C4-2B (cell line): ENCODE data around the gene PLA2G4A.

Source experiments
- H3K27ac ChIP-seq: fragments of 450-650 bp; 2 replicates; pipeline ENCODE4 v1.5.1; 2017
- CTCF ChIP-seq: fragments of 450-650 bp; conservative IDR thresholded peaks from 2 replicates; pipeline ENCODE4 v1.5.1; 2017; ENCODE audit warnings: mild to moderate bottlenecking
- ZFX ChIP-seq: fragments of 450-650 bp; IDR thresholded peaks from 2 replicates; pipeline ENCODE4 v1.6.1; 2017

The PLA2G4A gene

DNA sequence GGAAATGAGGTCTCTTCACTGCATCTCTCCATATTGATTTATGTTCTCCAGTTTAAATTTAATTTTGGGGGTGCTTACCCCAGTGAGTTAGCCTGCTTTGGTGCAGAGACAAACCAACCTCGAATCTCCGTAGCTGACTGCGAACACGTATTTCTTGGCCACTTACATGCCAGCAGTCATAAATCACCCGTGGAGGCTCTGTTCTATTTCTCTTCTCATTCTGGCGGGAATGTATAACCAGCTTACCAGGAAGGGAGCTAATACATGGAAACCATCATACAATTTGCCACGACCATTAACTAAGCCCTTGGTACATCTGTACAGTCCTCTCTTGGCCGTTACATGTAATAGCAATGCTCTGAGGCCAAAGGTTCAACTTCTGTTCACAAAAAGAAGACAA, 148.0 kb downstream of the PLA2G4A start:
- no peak overlapping the region for H3K27ac ChIP-seq
- TF ChIP-seq CTCF (no peak), ZFX (no peak)

DNA sequence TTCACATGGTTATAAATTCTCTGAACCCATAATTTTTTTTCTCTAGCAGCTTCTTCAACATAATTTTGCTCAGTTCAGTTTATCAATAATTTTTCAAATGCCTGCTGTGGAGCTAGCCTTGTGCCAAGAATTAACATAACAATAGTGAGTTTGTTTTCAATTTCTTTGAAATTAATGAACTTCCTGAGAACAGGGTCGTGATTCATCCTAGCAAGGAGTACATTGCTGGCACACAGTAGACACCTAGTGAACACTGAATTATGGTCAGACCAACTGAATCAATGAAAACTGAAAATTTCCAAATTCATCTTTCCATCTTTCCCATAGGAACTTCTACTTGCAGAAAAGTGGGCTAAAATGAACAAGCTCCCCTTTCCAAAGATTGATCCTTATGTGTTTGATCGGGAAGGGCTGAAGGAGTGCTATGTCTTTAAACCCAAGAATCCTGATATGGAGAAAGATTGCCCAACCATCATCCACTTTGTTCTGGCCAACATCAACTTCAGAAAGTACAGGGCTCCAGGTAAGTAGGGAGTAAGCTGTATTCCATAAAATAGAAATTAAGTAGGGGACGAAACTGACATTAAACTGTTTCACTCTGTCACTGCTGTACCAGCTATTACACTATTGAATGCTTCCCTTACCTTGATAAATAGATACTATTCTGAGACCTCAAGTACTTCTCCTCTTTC, 148.7 kb downstream of the PLA2G4A start:
- no peak overlapping the region for H3K27ac ChIP-seq
- TF ChIP-seq ZFX (no peak), CTCF (no peak)

GRCh38 chr1:186978596-186979556, 150.1 kb downstream of the PLA2G4A start:
- H3K27ac ChIP-seq = no peak overlapping the region
- no peak for TF ChIP-seq ZFX
- TF ChIP-seq CTCF = no peak

- TF ChIP-seq CTCF (no peak), ZFX (no peak)
- no peak overlapping the region for H3K27ac ChIP-seq
Observed at GRCh38 chr1:186980400-186980799, 151.7 kb downstream of the PLA2G4A start.

DNA sequence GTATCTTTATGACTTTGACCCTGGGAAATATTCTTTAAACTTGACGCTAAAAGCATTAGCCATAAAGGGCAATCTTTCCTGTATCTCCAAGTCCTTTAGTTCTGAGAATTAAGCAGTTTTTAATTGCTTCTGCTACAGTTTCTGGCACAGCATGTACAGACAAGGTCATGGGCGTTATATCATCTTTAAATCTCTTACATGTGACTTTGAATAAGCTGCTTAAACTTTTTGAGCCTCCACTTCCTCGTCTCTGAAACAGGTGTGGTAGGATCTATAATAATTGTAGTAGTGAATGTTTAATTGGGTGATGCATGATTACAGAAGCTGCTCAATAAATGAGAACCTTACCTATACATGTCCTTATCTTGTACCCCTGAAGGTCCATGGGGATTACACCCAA, 153.4 kb downstream of the PLA2G4A start:
- no peak overlapping the region for H3K27ac ChIP-seq
- TF ChIP-seq ZFX = no peak
- no peak for TF ChIP-seq CTCF

DNA sequence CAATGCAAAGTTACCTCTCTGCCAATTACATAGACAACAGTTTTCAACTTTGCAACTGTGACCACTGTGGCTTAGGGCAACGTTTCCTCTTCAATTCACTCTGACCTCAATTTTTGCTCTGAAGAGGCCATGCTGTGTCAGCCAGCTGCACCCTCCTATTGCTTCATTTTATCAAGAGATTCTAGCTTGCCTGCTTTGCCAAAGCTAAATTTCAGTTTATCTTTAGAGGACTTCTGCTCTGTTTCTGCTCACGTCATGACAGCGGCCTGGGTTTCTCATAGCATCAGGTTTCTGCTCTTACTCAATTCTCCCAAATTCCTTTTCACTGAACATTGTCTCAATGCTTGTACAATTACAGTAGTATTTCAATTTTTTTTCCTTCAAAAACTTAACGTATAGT, 154.6 kb downstream of the PLA2G4A start:
- TF ChIP-seq ZFX (no peak), CTCF (no peak)
- H3K27ac ChIP-seq = no peak overlapping the region

- TF ChIP-seq ZFX (no peak), CTCF (no peak)
- no peak overlapping the region for H3K27ac ChIP-seq
Observed at GRCh38 chr1:186984959-186985358, 156.2 kb downstream of the PLA2G4A start.
